Lung (tissue), 12 donors: ENCODE measurements around the gene NTRK2. TPM values are rescaled to one million over a fixed set of nuclear protein-coding genes. Genes with fewer than 3 reads are reported as not detected.

Experiments used
- ATAC-seq: fragments of 200-7000 bp; cut with Tn5 transposase; one replicate; pipeline ENCODE4 v1.9.1; 2020; ENCODE audit warnings: moderate number of reproducible peaks; ENCODE audit not compliant: insufficient read depth, low FRiP score
- DNase-seq, 3 donors: peaks; one replicate each; pipeline ENCODE4 v3.0.0-alpha.2; 2013 to 2017
- H3K27ac ChIP-seq, 2 donors: one replicate each; pipeline ENCODE4 v1.5.1; 2013; ENCODE audit warnings: mild to moderate bottlenecking in 2 of 2, moderate library complexity in 2 of 2, control low read depth in 1 of 2, inconsistent platforms in 1 of 2, low read depth in 1 of 2, low read length in 1 of 2
- H3K27me3 ChIP-seq, 3 donors: one replicate each; pipeline ENCODE4 v1.5.1; 2013; ENCODE audit warnings: low read length in 2 of 3; ENCODE audit not compliant: control insufficient read depth in 3 of 3, insufficient read depth in 3 of 3
- H3K36me3 ChIP-seq, 4 donors: one replicate each; pipeline ENCODE4 v1.5.1; 2013; ENCODE audit warnings: low read length in 4 of 4, mild to moderate bottlenecking in 1 of 4, moderate library complexity in 1 of 4; ENCODE audit not compliant: control insufficient read depth in 4 of 4, insufficient read depth in 4 of 4
- H3K4me1 ChIP-seq, 5 donors: one replicate each; pipeline ENCODE4 v1.5.1; 2013; ENCODE audit warnings: low read length in 5 of 5, mild to moderate bottlenecking in 2 of 5, moderate library complexity in 1 of 5; ENCODE audit not compliant: control insufficient read depth in 5 of 5, insufficient read depth in 5 of 5
- H3K4me3 ChIP-seq: one replicate; pipeline ENCODE4 v1.5.1; 2013; ENCODE audit warnings: mild to moderate bottlenecking, control low read depth, moderate library complexity
- H3K9ac ChIP-seq, 2 donors: one replicate each; pipeline ENCODE4 v1.5.1; 2013; ENCODE audit warnings: low read length in 2 of 2, control low read depth in 1 of 2; ENCODE audit not compliant: insufficient read depth in 1 of 2
- H3K9me3 ChIP-seq, 4 donors: one replicate each; pipeline ENCODE4 v1.5.1; 2013; ENCODE audit warnings: low read length in 3 of 4, mild to moderate bottlenecking in 1 of 4, moderate library complexity in 1 of 4; ENCODE audit not compliant: control insufficient read depth in 4 of 4, insufficient read depth in 3 of 4
- CTCF ChIP-seq: IDR thresholded peaks from 2 replicates; pipeline ENCODE4 v1.5.1; 2012; ENCODE audit warnings: mild to moderate bottlenecking; ENCODE audit errors: control extremely low read depth, extremely low read depth
- whole genome bisulfite sequencing, 2 donors: extraction: QIAGEN DNeasy Blood & Tissue Kit; methylation state at CpG; one replicate each; pipeline ENCODE4 v1.1.7; 2013; 5-methylcytosine and 5-hydroxymethylcytosine counted together
- polyA plus RNA-seq, 2 donors: library from polyadenylated mRNA; stranded (reverse); fragments of 200-250 nt; gene quantifications; one replicate each; pipeline ENCODE4 v1.2.1, GENCODE V29; 2013
- total RNA-seq, 2 donors: library from RNA; depleted of rRNA in 1 of 2; stranded (reverse); fragments of >200 nt in 1 of 2; gene quantifications; one replicate each; pipeline ENCODE4 v1.2.1, GENCODE V29; 2014 to 2021
- donor health status: control.
- donor health status: control.
- donor health status: Bipolar disorder and iron deficiency.
- donor health status: healthy.
- donor health status: DM: yes; HTN: yes; CAD: no.

NTRK2 gene
- total and polyA plus RNA-seq, 4 donors, result 0.33 to 14.4 (median 3.3) TPM

GRCh38 chr9:84988621-84989020 lies 319.1 kb downstream of the NTRK2 start:
- Histone ChIP-seq H3K4me3 (no peak overlapping the region), H3K4me1 (no peaks in the 10 kb centered on the region), H3K9ac (no peak overlapping the region), H3K9me3 (peaks cover 0 to 1% (median 0%) of the 10 kb centered on the region in 4 donors), H3K27me3 (peaks cover 0 to 13% (median 2%) of the 10 kb centered on the region in 3 donors), H3K27ac (no peak overlapping the region), H3K36me3 (no peaks in the 10 kb centered on the region)
- TF ChIP-seq CTCF, result no peak
- DNase-seq (no peak), ATAC-seq (no peak)
- WGBS, 2 donors, result 86 to 87% methylated on average over 2 of the region's 2 CpGs

- H3K36me3 ChIP-seq, result no peaks in the 10 kb centered on the region
- TF ChIP-seq CTCF, result no peak
- DNase-seq (peak in 2 of 3 donors; percentile 11 to 20), ATAC-seq (no peak)
- H3K27me3 ChIP-seq, result peaks cover 0 to 13% (median 2%) of the 10 kb centered on the region in 3 donors
- no peak overlapping the region for H3K9ac ChIP-seq
- WGBS, 2 donors, result 69 to 73% methylated on average over 6 of the region's 6 CpGs
- H3K4me1 ChIP-seq, result no peaks in the 10 kb centered on the region
- H3K4me3 ChIP-seq, result no peak overlapping the region
- H3K27ac ChIP-seq, result no peak overlapping the region
- H3K9me3 ChIP-seq, result peaks cover 0 to 2% (median 0%) of the 10 kb centered on the region in 4 donors
Observed at GRCh38 chr9:84990416-84990815, 320.9 kb downstream of the NTRK2 start.

- H3K36me3 ChIP-seq, result no peaks in the 10 kb centered on the region
- no peaks in the 10 kb centered on the region for H3K4me1 ChIP-seq
- no peak overlapping the region for H3K27ac ChIP-seq
- no peak for ATAC-seq
- H3K9ac ChIP-seq, result no peak overlapping the region
- H3K4me3 ChIP-seq, result no peak overlapping the region
- H3K27me3 ChIP-seq, result peaks cover 0 to 13% (median 2%) of the 10 kb centered on the region in 3 donors
- H3K9me3 ChIP-seq, result peaks cover 0 to 2% (median 0%) of the 10 kb centered on the region in 4 donors
- 92 to 98% methylated on average over 13 of the region's 13 CpGs for WGBS, 2 donors
- no peak for DNase-seq
- no peak for TF ChIP-seq CTCF
Observed at GRCh38 chr9:84990850-84991513, 321.5 kb downstream of the NTRK2 start.

GRCh38 chr9:84991514-84991870 lies 322.0 kb downstream of the NTRK2 start:
- Histone ChIP-seq H3K27ac (no peak overlapping the region), H3K36me3 (no peaks in the 10 kb centered on the region), H3K9me3 (peaks cover 0 to 2% (median 0%) of the 10 kb centered on the region in 4 donors), H3K4me3 (no peak overlapping the region), H3K27me3 (peaks cover 0 to 10% (median 2%) of the 10 kb centered on the region in 3 donors), H3K9ac (no peak overlapping the region), H3K4me1 (no peaks in the 10 kb centered on the region)
- TF ChIP-seq CTCF, result no peak
- ATAC-seq, result no peak
- WGBS, 2 donors, result 80% methylated on average over 7 of the region's 7 CpGs
- DNase-seq, result no peak
